AG04450 (cell line): Measurements from ENCODE around the gene LSS. TPM values are rescaled to one million over a fixed set of nuclear protein-coding genes. Genes with fewer than 3 reads are reported as not detected.

ENCODE experiments used
- CTCF ChIA-PET: fragments of 300-600, 350-600 bp; formaldehyde crosslinking; extraction: SDS; loops from one replicate; lab custom pipeline; 2022; ENCODE audit warnings: antibody characterized with exemption, inconsistent platforms; lab: Charles Lee
- POLR2A ChIA-PET: fragments of 350-600 bp; formaldehyde crosslinking; extraction: SDS; loops from one replicate; lab custom pipeline; 2021; ENCODE audit warnings: antibody characterized with exemption, inconsistent platforms; lab: Yijun Ruan, JAX
- DNase-seq: peaks from one replicate; pipeline ENCODE4 v3.0.0-alpha.2; 2011; ENCODE audit warnings: low read depth, low spot score
- H3K27ac ChIP-seq: one replicate; pipeline ENCODE4 v1.5.1; 2012; ENCODE audit warnings: low read depth, low read length, control low read depth
- H3K27me3 ChIP-seq: one replicate; pipeline ENCODE4 v1.6.0; 2012; ENCODE audit warnings: low read length; ENCODE audit not compliant: control insufficient read depth, insufficient read depth
- H3K4me3 ChIP-seq: 2 replicates; pipeline ENCODE4 v1.5.1; 2011; ENCODE audit warnings: mild to moderate bottlenecking, low read depth, low read length, control low read depth
- H3K9me3 ChIP-seq: 2 replicates; pipeline ENCODE4 v1.5.1; 2012; ENCODE audit warnings: low read length; ENCODE audit not compliant: control insufficient read depth, insufficient read depth
- CTCF ChIP-seq: IDR thresholded peaks from 2 replicates; pipeline ENCODE4 v1.5.1; 2011; ENCODE audit warnings: low read depth, low read length, control low read depth, inconsistent platforms
- polyA plus RNA-seq: library from polyadenylated mRNA; depleted of rRNA; stranded (reverse); fragments of >200 nt; gene quantifications from 2 replicates; pipeline ENCODE4 v1.2.3, GENCODE V29; 2011

Gene LSS
- polyA plus RNA-seq, 1 experiment: 49.0 TPM

DNA sequence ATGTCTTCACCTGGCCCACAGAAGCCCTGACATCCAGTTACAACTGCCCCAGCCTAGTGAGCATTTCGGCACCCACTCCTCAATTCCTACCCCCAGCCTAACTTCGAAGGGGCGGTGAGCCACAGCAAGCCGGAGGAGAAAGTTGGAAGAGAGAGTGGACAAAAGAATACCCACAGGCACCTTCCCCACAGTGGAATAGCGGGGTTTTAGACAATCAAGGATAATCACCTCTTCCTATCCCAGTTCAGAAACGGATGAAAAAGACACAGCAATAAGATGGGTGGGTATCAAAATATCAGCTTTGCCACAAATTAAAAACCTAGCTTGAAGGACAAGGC lies 1.3 kb upstream of the LSS start:
- DNase-seq: no peak
- H3K9me3 ChIP-seq: no peaks in the 10 kb centered on the region; the same call in 1 of the 2 replicates
- CTCF ChIA-PET: interaction anchor here (0.6 to 1.5 kb wide), 3 partner anchors 77 to 130 kb away, joined by 3 read pairs; no protein-coding TSS in a partner anchor
- POLR2A ChIA-PET: no interaction called here
- no peak overlapping the region for H3K27ac ChIP-seq
- H3K27me3 ChIP-seq: no peaks in the 10 kb centered on the region
- peak overlapping the region; percentile 71 for H3K4me3 ChIP-seq
- TF ChIP-seq CTCF: no peak

DNA sequence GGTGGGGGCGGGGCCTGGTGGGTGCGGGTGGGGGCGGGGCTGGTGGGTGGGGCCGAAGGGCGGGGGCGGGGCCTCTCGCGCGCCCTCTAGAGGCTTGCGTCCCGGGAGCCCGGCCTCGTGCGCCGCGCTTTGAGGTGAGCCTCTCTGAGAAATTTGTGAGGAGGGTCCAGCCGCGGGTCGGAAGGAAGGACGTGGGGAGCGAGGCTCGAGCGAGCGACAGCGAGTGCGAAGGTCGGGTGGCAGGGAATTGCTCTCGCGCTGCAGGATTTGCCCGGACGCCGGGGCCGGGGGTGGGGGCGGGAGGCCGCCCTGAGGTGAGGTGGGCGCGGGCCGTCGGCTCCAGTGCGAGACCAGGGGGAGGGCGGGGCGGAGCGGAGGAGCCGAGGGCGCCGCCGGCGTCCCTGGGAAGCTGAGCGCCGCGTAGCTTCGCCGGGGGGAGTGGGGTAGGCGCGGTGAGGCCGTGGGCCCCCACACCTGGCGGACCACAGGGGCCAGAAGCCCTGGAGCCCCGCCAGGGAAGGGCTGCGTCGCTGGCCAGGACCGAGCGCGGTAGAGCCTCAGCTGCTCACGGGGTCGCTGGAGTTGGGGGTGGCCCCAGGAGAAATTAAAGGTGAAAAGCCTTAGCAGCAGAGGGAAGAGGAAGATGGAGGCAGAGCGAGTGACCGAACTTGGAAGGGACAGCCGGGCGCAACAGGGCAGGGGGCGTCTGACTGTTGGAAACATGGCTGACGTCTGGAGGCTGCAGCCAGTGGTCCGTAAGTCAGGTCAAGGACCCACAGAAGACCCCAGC lies 754 bp upstream of the LSS start:
- CTCF ChIA-PET: interaction anchor here (0.6 to 1.5 kb wide), 3 partner anchors 76 to 131 kb away, joined by 3 read pairs; no protein-coding TSS in a partner anchor
- DNase-seq: no peak
- no peaks in the 10 kb centered on the region; the same call in 1 of the 2 replicates for H3K9me3 ChIP-seq
- no peaks in the 10 kb centered on the region for H3K27me3 ChIP-seq
- peak; percentile 63 for TF ChIP-seq CTCF
- H3K27ac ChIP-seq: no peak overlapping the region
- POLR2A ChIA-PET: no interaction called here
- H3K4me3 ChIP-seq: peak overlapping the region; percentile 71

DNA sequence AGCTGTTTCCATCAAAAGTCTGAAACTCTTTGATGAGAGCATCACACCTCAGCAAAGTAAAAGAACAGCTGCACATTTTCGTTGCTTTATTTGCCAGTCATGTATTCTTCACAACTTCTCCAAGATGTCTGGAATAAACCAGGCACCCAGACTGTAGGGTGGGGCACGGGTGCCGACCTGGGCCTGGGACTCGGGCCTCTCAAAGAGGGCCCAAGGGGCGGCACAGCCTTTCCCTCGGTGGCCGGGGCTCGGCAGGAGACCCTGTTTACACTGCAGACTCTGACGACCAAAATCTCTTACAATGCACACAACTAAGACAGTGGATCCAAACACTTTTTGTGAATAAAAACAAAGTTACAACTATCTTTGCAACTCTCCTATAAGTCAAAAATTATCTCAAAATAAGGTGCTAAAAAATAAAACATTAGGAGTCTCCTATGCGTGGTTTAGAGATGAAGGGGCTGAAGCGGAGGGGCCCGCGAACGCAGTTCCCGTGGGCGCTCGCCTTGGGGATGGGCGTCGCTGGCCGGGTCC lies 696 bp downstream of the LSS start:
- no peaks in the 10 kb centered on the region for H3K27me3 ChIP-seq
- peak overlapping the region; percentile 52 for H3K27ac ChIP-seq
- H3K9me3 ChIP-seq: no peaks in the 10 kb centered on the region; the same call in 1 of the 2 replicates
- DNase-seq: no peak
- H3K4me3 ChIP-seq: peak overlapping the region; percentile 89
- ChIA-PET CTCF (interaction anchor here (0.7 to 1.2 kb wide), 2 partner anchors 84 to 85 kb away, joined by 3 read pairs; no protein-coding TSS in a partner anchor), POLR2A (interaction anchor here (0.5 to 0.9 kb wide), 5 partner anchors 37 to 149 kb away, joined by 3 to 4 read pairs (median 3); no protein-coding TSS in a partner anchor)
- TF ChIP-seq CTCF: no peak

DNA sequence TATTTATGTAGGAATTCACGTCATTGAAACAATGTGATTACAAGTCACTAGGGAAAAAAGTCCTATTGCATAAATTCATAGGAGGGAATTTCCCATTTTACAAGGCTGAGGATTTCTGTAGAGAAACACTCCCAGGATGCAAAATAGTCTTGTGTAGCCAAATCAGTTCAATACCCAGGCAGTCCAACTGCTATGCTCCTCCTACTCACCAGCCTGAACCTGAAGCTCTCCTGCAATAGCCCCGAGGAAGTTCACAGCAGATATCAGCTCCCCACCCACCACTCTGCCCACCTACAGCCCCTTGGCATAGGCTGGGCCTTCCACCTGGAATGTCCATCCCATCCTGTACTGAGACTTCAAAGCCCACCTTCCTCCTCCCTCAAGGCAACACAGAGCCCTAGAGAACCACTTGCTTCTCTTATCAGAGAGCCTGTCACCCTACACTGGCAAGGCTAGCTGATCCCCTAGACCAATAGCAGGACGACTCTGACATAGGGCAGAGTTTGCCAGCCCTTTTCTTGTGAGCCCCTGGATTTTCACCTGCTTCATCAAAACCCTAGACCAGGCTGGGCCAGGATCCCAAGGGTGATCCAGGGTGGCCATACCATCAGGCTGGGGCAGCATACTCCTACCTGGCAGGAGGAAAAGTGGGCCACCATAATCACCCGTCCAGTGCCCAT lies 1.5 kb downstream of the LSS start:
- ChIA-PET POLR2A (interaction anchor here (0.6 to 0.9 kb wide), 2 partner anchors 74 to 148 kb away, joined by 3 read pairs; no protein-coding TSS in a partner anchor), CTCF (interaction anchor here (1.0 to 1.2 kb wide), 2 partner anchors 83 to 84 kb away, joined by 3 read pairs; no protein-coding TSS in a partner anchor)
- Histone ChIP-seq H3K27ac (no peak overlapping the region), H3K27me3 (no peaks in the 10 kb centered on the region), H3K9me3 (no peaks in the 10 kb centered on the region; the same call in 1 of the 2 replicates), H3K4me3 (peak overlapping the region; percentile 89)
- no peak for TF ChIP-seq CTCF
- no peak for DNase-seq
